ENCODE data around the gene KDSR. TPM values are rescaled to one million over a fixed set of nuclear protein-coding genes. Genes with fewer than 3 reads are reported as not detected.

KDSR gene
- total RNA-seq, 1 donor from 2014 or later: 31.3 TPM

- intact Hi-C loops (cut with micrococcal nuclease): no loop called here
- no peaks in the 10 kb centered on the region for H3K9me3 ChIP-seq (replicated peaks)
- H3K36me3 ChIP-seq: no peaks in the 10 kb centered on the region
- DNase-seq: no peak
- H3K4me3 ChIP-seq: no peak overlapping the region
- TF ChIP-seq CTCF (IDR thresholded peaks at IDR 0.05; ENCODE audit: borderline replicate concordance): no peak
- peaks cover 39% of the 10 kb centered on the region for H3K4me1 ChIP-seq
- no peak overlapping the region for H3K27ac ChIP-seq (replicated peaks)
- no peaks in the 10 kb centered on the region for H3K27me3 ChIP-seq (ENCODE audit: low read depth)
These were observed 52.8 kb downstream of the KDSR start for GRCh38 chr18:63314062-63314790.

GRCh38 chr18:63313396-63313917, 53.5 kb downstream of the KDSR start:
- no peaks in the 10 kb centered on the region for H3K27me3 ChIP-seq (ENCODE audit: low read depth)
- no peaks in the 10 kb centered on the region for H3K36me3 ChIP-seq
- TF ChIP-seq CTCF (IDR thresholded peaks at IDR 0.05; ENCODE audit: borderline replicate concordance): no peak
- intact Hi-C loops (cut with micrococcal nuclease): no loop called here
- H3K4me1 ChIP-seq: peaks cover 32% of the 10 kb centered on the region
- no peaks in the 10 kb centered on the region for H3K9me3 ChIP-seq (replicated peaks)
- no peak overlapping the region for H3K4me3 ChIP-seq
- no peak overlapping the region for H3K27ac ChIP-seq (replicated peaks)
- no peak for DNase-seq

- no peaks in the 10 kb centered on the region for H3K27me3 ChIP-seq (ENCODE audit: low read depth)
- no peak for TF ChIP-seq CTCF (IDR thresholded peaks at IDR 0.05; ENCODE audit: borderline replicate concordance)
- peaks cover 32% of the 10 kb centered on the region for H3K4me1 ChIP-seq
- H3K27ac ChIP-seq (replicated peaks): no peak overlapping the region
- H3K36me3 ChIP-seq: no peaks in the 10 kb centered on the region
- no peaks in the 10 kb centered on the region for H3K9me3 ChIP-seq (replicated peaks)
- H3K4me3 ChIP-seq: no peak overlapping the region
- no peak for DNase-seq
- intact Hi-C loops (cut with micrococcal nuclease): no loop called here
These were observed 54.1 kb downstream of the KDSR start for GRCh38 chr18:63312737-63313395.

- TF ChIP-seq CTCF (IDR thresholded peaks at IDR 0.05; ENCODE audit: borderline replicate concordance): no peak
- H3K27me3 ChIP-seq (ENCODE audit: low read depth): no peaks in the 10 kb centered on the region
- no peak overlapping the region for H3K27ac ChIP-seq (replicated peaks)
- intact Hi-C loops (cut with micrococcal nuclease): no loop called here
- no peak for DNase-seq
- no peak overlapping the region for H3K4me3 ChIP-seq
- H3K9me3 ChIP-seq (replicated peaks): no peaks in the 10 kb centered on the region
- peaks cover 32% of the 10 kb centered on the region for H3K4me1 ChIP-seq
- no peaks in the 10 kb centered on the region for H3K36me3 ChIP-seq
These were observed 55.0 kb downstream of the KDSR start for GRCh38 chr18:63312019-63312409.

GRCh38 chr18:63311118-63312018, 55.6 kb downstream of the KDSR start:
- H3K36me3 ChIP-seq: no peaks in the 10 kb centered on the region
- no peaks in the 10 kb centered on the region for H3K9me3 ChIP-seq (replicated peaks)
- no peak for DNase-seq
- no peak overlapping the region for H3K4me3 ChIP-seq
- no peaks in the 10 kb centered on the region for H3K27me3 ChIP-seq (ENCODE audit: low read depth)
- H3K27ac ChIP-seq (replicated peaks): no peak overlapping the region
- peaks cover 32% of the 10 kb centered on the region for H3K4me1 ChIP-seq
- intact Hi-C loops (cut with micrococcal nuclease): no loop called here
- TF ChIP-seq CTCF (IDR thresholded peaks at IDR 0.05; ENCODE audit: borderline replicate concordance): no peak

All from left ventricle myocardium inferior (tissue), 1 donor.